Naive thymus-derived CD8-positive, alpha-beta T cell (primary cell): Measurements from ENCODE around the gene TBC1D25. TPM values are rescaled to one million over a fixed set of nuclear protein-coding genes. Genes with fewer than 3 reads are reported as not detected.
A peak's percentile ranks its signal among the peaks of the same experiment; 100 is the strongest.

ENCODE experiments used
- ATAC-seq, 2 donors: fragments of 150-1000 bp; cut with Tn5 transposase in 1 of 2; sonication (Bioruptor Pico), chemical (Tn5 transposase) in 1 of 2; 1 replicate in 1 of 2; 2 replicates in 1 of 2; pipeline ENCODE4 v1.10.0; 2021; ENCODE audit warnings: mild to moderate bottlenecking in 2 of 2, moderate library complexity in 2 of 2
- POLR2A ChIA-PET: fragments of 350-600 bp; sonication (Branson Sonifier 250); formaldehyde crosslinking; loops from one replicate; lab custom pipeline; 2021; ENCODE audit warnings: antibody characterized with exemption; lab: Charles Lee
- DNase-seq, 10 donors: peaks; one replicate each; pipeline versions ENCODE4 v3.0.0 to v3.0.0-alpha.2; 2020 to 2022
- H3K27ac Mint-ChIP-seq, 10 donors: one replicate each; pipeline ENCODE4 v1.8.0; 2020 to 2022; ENCODE audit warnings: mild to moderate bottlenecking in 10 of 10, mixed read lengths in 10 of 10, moderate library complexity in 4 of 10, inconsistent platforms in 1 of 10
- H3K27me3 Mint-ChIP-seq, 5 donors: one replicate each; pipeline ENCODE4 v1.8.0; 2021 to 2022; ENCODE audit warnings: mixed read lengths in 5 of 5
- H3K36me3 Mint-ChIP-seq, 3 donors: one replicate each; pipeline ENCODE4 v1.8.0; 2020 to 2022; ENCODE audit warnings: mixed read lengths in 3 of 3, mild to moderate bottlenecking in 2 of 3, inconsistent platforms in 1 of 3
- H3K4me1 Mint-ChIP-seq, 4 donors: one replicate each; pipeline ENCODE4 v1.8.0; 2021 to 2022; ENCODE audit warnings: mixed read lengths in 4 of 4
- H3K4me3 Mint-ChIP-seq, 10 donors: one replicate each; pipeline ENCODE4 v1.8.0; 2020 to 2022; ENCODE audit warnings: mild to moderate bottlenecking in 10 of 10, mixed read lengths in 10 of 10, moderate library complexity in 6 of 10, inconsistent platforms in 1 of 10
- H3K9me3 Mint-ChIP-seq, 9 donors: one replicate each; pipeline ENCODE4 v1.8.0; 2020 to 2022; ENCODE audit warnings: mixed read lengths in 9 of 9, mild to moderate bottlenecking in 3 of 9, inconsistent platforms in 1 of 9, moderate library complexity in 1 of 9
- polyA plus RNA-seq, 3 donors: library from polyadenylated mRNA; unstranded; fragments of 300-500 nt; fragmentation: Illumina TruSeq; gene quantifications; one replicate each; pipeline ENCODE4 v1.2.3, GENCODE V29; 2021
- total RNA-seq, 8 experiments: library from RNA in 2 of 8; stranded (reverse) in 2 of 8; gene quantifications; one replicate each; pipeline ENCODE4 v1.2.3 and lab custom pipeline; 2021 to 2026

Gene TBC1D25
- total and polyA plus RNA-seq, 5 experiments from 2014 or later: 14.3 to 25.9 (median 19.3) TPM

GRCh38 chrX:48508400-48509244 is 30.9 kb upstream of the TBC1D25 start, which contains the start of gene PORCN:
TSS of gene PORCN (plus strand) at chrX:48508992. CDS start at chrX:48509821, 829 bp downstream.
- Mint-ChIP-seq H3K4me3 (peak within 1 kb of the TSS; percentile 86 to 96 (median 88)), H3K27ac (peak within 1 kb of the TSS; percentile 83 to 96 (median 92)), H3K9me3 (no peaks in the 10 kb centered on the region), H3K4me1 (peaks cover 13 to 31% (median 22%) of the 10 kb centered on the region in 4 donors), H3K27me3 (no peaks in the 10 kb centered on the region), H3K36me3 (no peaks in the 10 kb centered on the region)
- peak; percentile 94 to 96 for ATAC-seq
- peak; percentile 61 to 89 (median 71) for DNase-seq
- POLR2A ChIA-PET: interaction anchor here (0.8 to 1.7 kb wide), 4 partner anchors 28 to 65 kb away, joined by 3 to 6 read pairs (median 4); partner anchors contain the start of genes RBM3 and TBC1D25

GRCh38 chrX:48509245-48509590 is 30.3 kb upstream of the TBC1D25 start:
- Mint-ChIP-seq H3K27me3 (no peaks in the 10 kb centered on the region), H3K4me1 (peaks cover 13 to 31% (median 22%) of the 10 kb centered on the region in 4 donors), H3K27ac (peak overlapping the region; percentile 83 to 96 (median 91)), H3K36me3 (peaks cover 0 to 3% (median 0%) of the 10 kb centered on the region in 3 donors), H3K9me3 (no peaks in the 10 kb centered on the region), H3K4me3 (peak overlapping the region; percentile 86 to 96 (median 88))
- DNase-seq (peak in 3 of 10 donors; percentile 6 to 19 (median 15)), ATAC-seq (peak; percentile 22 to 56)
- POLR2A ChIA-PET: interaction anchor here (1.6 to 1.7 kb wide), 2 partner anchors 30 to 31 kb away, joined by 3 to 6 read pairs; partner anchors contain the start of gene TBC1D25

GRCh38 chrX:48509619-48510018 is 29.9 kb upstream of the TBC1D25 start:
- Mint-ChIP-seq H3K9me3 (no peaks in the 10 kb centered on the region), H3K4me3 (peak overlapping the region; percentile 86 to 96 (median 88)), H3K27me3 (no peaks in the 10 kb centered on the region), H3K27ac (peak overlapping the region; percentile 83 to 96 (median 91)), H3K4me1 (peaks cover 13 to 31% (median 22%) of the 10 kb centered on the region in 4 donors), H3K36me3 (peaks cover 0 to 5% (median 0%) of the 10 kb centered on the region in 3 donors)
- POLR2A ChIA-PET: interaction anchor here (0.9 to 1.7 kb wide), 3 partner anchors 29 to 65 kb away, joined by 3 to 6 read pairs (median 3); partner anchors contain the start of genes RBM3 and TBC1D25
- DNase-seq: no peak
- ATAC-seq: no peak

GRCh38 chrX:48511560-48511959 is 28.0 kb upstream of the TBC1D25 start:
- Mint-ChIP-seq H3K27me3 (no peaks in the 10 kb centered on the region), H3K27ac (peak overlapping the region in 1 of 10 donors; percentile 72), H3K36me3 (peaks cover 0 to 15% (median 2%) of the 10 kb centered on the region in 3 donors), H3K4me1 (peaks cover 15 to 35% (median 24%) of the 10 kb centered on the region in 4 donors), H3K4me3 (no peak overlapping the region), H3K9me3 (no peaks in the 10 kb centered on the region)
- DNase-seq: no peak
- POLR2A ChIA-PET: no interaction called here
- ATAC-seq: no peak

GRCh38 chrX:48512371-48512935 is 27.1 kb upstream of the TBC1D25 start:
- POLR2A ChIA-PET: no interaction called here
- no peaks in the 10 kb centered on the region for H3K27me3 Mint-ChIP-seq
- H3K4me3 Mint-ChIP-seq: no peak overlapping the region
- ATAC-seq (no peak), DNase-seq (no peak)
- H3K27ac Mint-ChIP-seq: no peak overlapping the region
- no peaks in the 10 kb centered on the region for H3K9me3 Mint-ChIP-seq
- H3K4me1 Mint-ChIP-seq: peaks cover 17 to 38% (median 28%) of the 10 kb centered on the region in 4 donors
- peaks cover 0 to 15% (median 2%) of the 10 kb centered on the region in 3 donors for H3K36me3 Mint-ChIP-seq

GRCh38 chrX:48513670-48514069 is 25.8 kb upstream of the TBC1D25 start:
- H3K9me3 Mint-ChIP-seq: no peaks in the 10 kb centered on the region
- H3K36me3 Mint-ChIP-seq: peaks cover 0 to 15% (median 2%) of the 10 kb centered on the region in 3 donors
- H3K4me1 Mint-ChIP-seq: peaks cover 17 to 35% (median 25%) of the 10 kb centered on the region in 4 donors
- POLR2A ChIA-PET: interaction anchor here (1.0 kb wide), 1 partner anchor 11 kb away, joined by 3 read pairs; no protein-coding TSS in a partner anchor
- no peak overlapping the region for H3K27ac Mint-ChIP-seq
- H3K4me3 Mint-ChIP-seq: no peak overlapping the region
- H3K27me3 Mint-ChIP-seq: no peaks in the 10 kb centered on the region
- ATAC-seq (no peak), DNase-seq (no peak)

GRCh38 chrX:48514126-48514806 is 25.2 kb upstream of the TBC1D25 start:
- ATAC-seq (no peak), DNase-seq (no peak)
- POLR2A ChIA-PET: interaction anchor here (1.0 kb wide), 1 partner anchor 12 kb away, joined by 3 read pairs; no protein-coding TSS in a partner anchor
- H3K4me3 Mint-ChIP-seq: no peak overlapping the region
- peak overlapping the region in 1 of 10 donors; percentile 12 for H3K27ac Mint-ChIP-seq
- peaks cover 17 to 33% (median 26%) of the 10 kb centered on the region in 4 donors for H3K4me1 Mint-ChIP-seq
- H3K36me3 Mint-ChIP-seq: peaks cover 0 to 15% (median 2%) of the 10 kb centered on the region in 3 donors
- no peaks in the 10 kb centered on the region for H3K9me3 Mint-ChIP-seq
- no peaks in the 10 kb centered on the region for H3K27me3 Mint-ChIP-seq

GRCh38 chrX:48514868-48515460 is 24.6 kb upstream of the TBC1D25 start:
- Mint-ChIP-seq H3K4me1 (peaks cover 12 to 35% (median 25%) of the 10 kb centered on the region in 4 donors), H3K9me3 (no peaks in the 10 kb centered on the region), H3K27me3 (no peaks in the 10 kb centered on the region), H3K27ac (peak overlapping the region in 3 of 10 donors; percentile 14 to 66 (median 47)), H3K4me3 (no peak overlapping the region), H3K36me3 (peaks cover 0 to 15% (median 2%) of the 10 kb centered on the region in 3 donors)
- POLR2A ChIA-PET: interaction anchor here (1.0 kb wide), 1 partner anchor 13 kb away, joined by 3 read pairs; no protein-coding TSS in a partner anchor
- no peak for DNase-seq
- ATAC-seq: no peak

- Mint-ChIP-seq H3K27me3 (no peaks in the 10 kb centered on the region), H3K36me3 (peaks cover 0 to 15% (median 2%) of the 10 kb centered on the region in 3 donors), H3K4me1 (peaks cover 12 to 36% (median 26%) of the 10 kb centered on the region in 4 donors), H3K4me3 (no peak overlapping the region), H3K9me3 (no peaks in the 10 kb centered on the region), H3K27ac (peak overlapping the region in 2 of 10 donors; percentile 28 to 77)
- POLR2A ChIA-PET: no interaction called here
- no peak for ATAC-seq
- no peak for DNase-seq
These were observed 23.7 kb upstream of the TBC1D25 start for GRCh38 chrX:48515842-48516241.

- no peak for ATAC-seq
- H3K9me3 Mint-ChIP-seq: no peaks in the 10 kb centered on the region
- peaks cover 13 to 37% (median 26%) of the 10 kb centered on the region in 4 donors for H3K4me1 Mint-ChIP-seq
- POLR2A ChIA-PET: no interaction called here
- H3K27ac Mint-ChIP-seq: peak overlapping the region in 3 of 10 donors; percentile 22 to 77 (median 77)
- H3K4me3 Mint-ChIP-seq: peak overlapping the region in 1 of 10 donors; percentile 31
- peaks cover 0 to 15% (median 2%) of the 10 kb centered on the region in 3 donors for H3K36me3 Mint-ChIP-seq
- H3K27me3 Mint-ChIP-seq: no peaks in the 10 kb centered on the region
- DNase-seq: no peak
These were observed 23.2 kb upstream of the TBC1D25 start for GRCh38 chrX:48516285-48516684.

- H3K9me3 Mint-ChIP-seq: no peaks in the 10 kb centered on the region
- peaks cover 0 to 15% (median 2%) of the 10 kb centered on the region in 3 donors for H3K36me3 Mint-ChIP-seq
- H3K4me3 Mint-ChIP-seq: no peak overlapping the region
- peak overlapping the region in 2 of 10 donors; percentile 24 to 77 for H3K27ac Mint-ChIP-seq
- ATAC-seq (no peak), DNase-seq (no peak)
- POLR2A ChIA-PET: no interaction called here
- H3K4me1 Mint-ChIP-seq: peaks cover 11 to 35% (median 28%) of the 10 kb centered on the region in 4 donors
- H3K27me3 Mint-ChIP-seq: no peaks in the 10 kb centered on the region
These were observed 22.5 kb upstream of the TBC1D25 start for GRCh38 chrX:48516987-48517386.
